GM23338 (cell line): ENCODE data around the gene ROR1. TPM values are rescaled to one million over a fixed set of nuclear protein-coding genes. Genes with fewer than 3 reads are reported as not detected.

Experiments used
- ATAC-seq: fragments of 200-7000 bp; cut with Tn5 transposase; 3 replicates; pipeline ENCODE4 v1.9.1; 2020
- DNase-seq: peaks from one replicate; pipeline ENCODE4 v3.0.0-alpha.2; 2015; ENCODE audit warnings: low spot score
- H2AFZ ChIP-seq: fragments of 200-600 bp; sonication (generic); 2 replicates; pipeline ENCODE4 v1.8.0; 2016; ENCODE audit warnings: antibody characterized with exemption, mild to moderate bottlenecking, moderate library complexity
- H3F3A ChIP-seq: fragments of 200-600 bp; sonication (generic); replicated peaks from 2 replicates; pipeline ENCODE4 v1.8.0; 2017; ENCODE audit warnings: antibody characterized with exemption, mixed run types, low read depth
- H3K27ac ChIP-seq: fragments of 200-600 bp; sonication (generic); 2 replicates; pipeline ENCODE4 v1.6.1; 2016; ENCODE audit warnings: low read depth
- H3K27me3 ChIP-seq: fragments of 200-600 bp; sonication (generic); 2 replicates; pipeline ENCODE4 v1.8.0; 2016; ENCODE audit warnings: mild to moderate bottlenecking, mixed run types, moderate library complexity; ENCODE audit not compliant: insufficient read depth
- H3K36me3 ChIP-seq: fragments of 200-600 bp; sonication (generic); 2 replicates; pipeline ENCODE4 v1.8.0; 2016; ENCODE audit warnings: mild to moderate bottlenecking; ENCODE audit not compliant: insufficient read depth
- H3K4me1 ChIP-seq: fragments of 200-600 bp; sonication (generic); 2 replicates; pipeline ENCODE4 v1.8.0; 2016; ENCODE audit warnings: mild to moderate bottlenecking, moderate library complexity; ENCODE audit not compliant: insufficient read depth
- H3K4me2 ChIP-seq: fragments of 200-600 bp; sonication (generic); 2 replicates; pipeline ENCODE4 v1.7.1; 2017; ENCODE audit warnings: mixed run types
- H3K4me3 ChIP-seq: fragments of 200-600 bp; sonication (generic); 2 replicates; pipeline ENCODE4 v1.6.1; 2016; ENCODE audit warnings: mixed run types
- H3K79me2 ChIP-seq: fragments of 200-600 bp; sonication (generic); replicated peaks from 2 replicates; pipeline ENCODE4 v1.8.0; 2017; ENCODE audit warnings: mild to moderate bottlenecking; ENCODE audit not compliant: insufficient read depth
- H3K9me2 ChIP-seq: fragments of 200-600 bp; sonication (generic); 2 replicates; pipeline ENCODE4 v1.8.0; 2017; ENCODE audit not compliant: insufficient read depth
- H4K20me1 ChIP-seq: fragments of 200-600 bp; sonication (generic); replicated peaks from 2 replicates; pipeline ENCODE4 v1.8.0; 2017; ENCODE audit warnings: mild to moderate bottlenecking; ENCODE audit not compliant: insufficient read depth
- H3K27ac Mint-ChIP-seq: 2 replicates; pipeline ENCODE4 v1.8.0; 2020; ENCODE audit warnings: inconsistent platforms, mild to moderate bottlenecking, moderate library complexity, mixed read lengths
- H3K27me3 Mint-ChIP-seq: 3 replicates; pipeline ENCODE4 v1.8.0; 2022; ENCODE audit warnings: low read depth, mild to moderate bottlenecking, moderate library complexity, mixed read lengths, inconsistent platforms; ENCODE audit not compliant: insufficient read depth, poor library complexity
- H3K36me3 Mint-ChIP-seq: 3 replicates; pipeline ENCODE4 v1.8.0; 2021; ENCODE audit warnings: low read depth, mild to moderate bottlenecking, inconsistent platforms, moderate library complexity, mixed read lengths
- H3K4me1 Mint-ChIP-seq: 3 replicates; pipeline ENCODE4 v1.8.0; 2020; ENCODE audit warnings: mild to moderate bottlenecking, inconsistent platforms, mixed read lengths
- H3K4me3 Mint-ChIP-seq: 3 replicates; pipeline ENCODE4 v1.8.0; 2021; ENCODE audit warnings: moderate library complexity, mild to moderate bottlenecking, inconsistent platforms, mixed read lengths
- H3K9me3 Mint-ChIP-seq: 3 replicates; pipeline ENCODE4 v1.8.0; 2020; ENCODE audit warnings: moderate library complexity, mild to moderate bottlenecking, inconsistent platforms, mixed read lengths
- EZH2 ChIP-seq: fragments of 200-600 bp; sonication (generic); IDR thresholded peaks from one replicate; pipeline ENCODE4 v1.8.0; 2017; ENCODE audit warnings: antibody characterized with exemption, mild to moderate bottlenecking, low read depth; ENCODE audit not compliant: unreplicated experiment
- EZH2phosphoT487 ChIP-seq: fragments of 200-600 bp; sonication (generic); IDR thresholded peaks from one replicate; pipeline ENCODE4 v1.8.1; 2018; ENCODE audit warnings: antibody characterized with exemption; ENCODE audit not compliant: unreplicated experiment
- JUNB ChIP-seq: IDR thresholded peaks from one replicate; pipeline ENCODE4 v1.6.1; 2016; ENCODE audit warnings: antibody characterized with exemption; ENCODE audit not compliant: unreplicated experiment
- NANOG ChIP-seq: IDR thresholded peaks from 2 replicates; pipeline ENCODE4 v1.6.1; 2016; ENCODE audit warnings: antibody characterized with exemption, borderline replicate concordance
- ZNF114 ChIP-seq: fragments of 250-450 bp; sonication (Bioruptor Pico); IDR thresholded peaks from 2 replicates; pipeline ENCODE4 v1.5.0; 2020; ENCODE audit warnings: mild to moderate bottlenecking, moderate library complexity
- ZNF331 ChIP-seq: fragments of 250-450 bp; sonication (Bioruptor Pico); IDR thresholded peaks from 2 replicates; pipeline ENCODE4 v1.5.0; 2020; ENCODE audit warnings: low read depth, mild to moderate bottlenecking, moderate library complexity
- polyA plus RNA-seq: library from polyadenylated mRNA; unstranded; fragments of >200 nt; fragmentation: Nextera tagmentation; extraction: Ambion mirVana; gene quantifications from 2 replicates; pipeline ENCODE4 v1.2.1, GENCODE V29; 2016
- total RNA-seq: library from RNA; depleted of rRNA; stranded (reverse); fragments of >200 nt; shearing (Covaris generic); gene quantifications from 2 replicates; pipeline ENCODE4 v1.2.3, GENCODE V29; 2014
- TF ChIP-seq, protein P1 (sequence below): fragments of 250-450 bp; sonication (Bioruptor Pico); IDR thresholded peaks from 2 replicates; pipeline ENCODE4 v1.5.0; 2020; ENCODE audit warnings: mild to moderate bottlenecking, moderate library complexity

Gene ROR1
- total and polyA plus RNA-seq, 2 experiments from 2014 or later: 59.7 to 96.0 TPM

DNA sequence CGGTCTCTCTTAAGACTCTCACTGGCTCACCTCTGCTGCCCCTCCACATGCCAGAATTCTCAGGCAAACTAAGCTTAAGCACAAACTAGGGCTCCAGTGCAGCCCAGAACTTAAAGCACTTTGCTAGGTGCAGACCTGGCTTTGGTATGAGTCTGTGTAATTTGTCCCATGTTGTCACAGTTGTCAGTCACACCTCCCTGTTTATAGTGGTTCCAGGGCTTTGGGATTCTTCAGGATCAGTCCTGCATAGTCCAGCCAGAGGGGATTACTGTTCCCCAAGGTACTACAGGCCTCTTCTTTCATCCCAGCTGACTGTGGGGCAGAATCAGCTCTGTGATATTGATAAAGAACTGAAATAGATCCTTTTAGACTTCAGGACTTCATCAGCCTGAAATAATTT lies 324.6 kb downstream of the ROR1 start (continued):
- TF ChIP-seq, protein P1, sequence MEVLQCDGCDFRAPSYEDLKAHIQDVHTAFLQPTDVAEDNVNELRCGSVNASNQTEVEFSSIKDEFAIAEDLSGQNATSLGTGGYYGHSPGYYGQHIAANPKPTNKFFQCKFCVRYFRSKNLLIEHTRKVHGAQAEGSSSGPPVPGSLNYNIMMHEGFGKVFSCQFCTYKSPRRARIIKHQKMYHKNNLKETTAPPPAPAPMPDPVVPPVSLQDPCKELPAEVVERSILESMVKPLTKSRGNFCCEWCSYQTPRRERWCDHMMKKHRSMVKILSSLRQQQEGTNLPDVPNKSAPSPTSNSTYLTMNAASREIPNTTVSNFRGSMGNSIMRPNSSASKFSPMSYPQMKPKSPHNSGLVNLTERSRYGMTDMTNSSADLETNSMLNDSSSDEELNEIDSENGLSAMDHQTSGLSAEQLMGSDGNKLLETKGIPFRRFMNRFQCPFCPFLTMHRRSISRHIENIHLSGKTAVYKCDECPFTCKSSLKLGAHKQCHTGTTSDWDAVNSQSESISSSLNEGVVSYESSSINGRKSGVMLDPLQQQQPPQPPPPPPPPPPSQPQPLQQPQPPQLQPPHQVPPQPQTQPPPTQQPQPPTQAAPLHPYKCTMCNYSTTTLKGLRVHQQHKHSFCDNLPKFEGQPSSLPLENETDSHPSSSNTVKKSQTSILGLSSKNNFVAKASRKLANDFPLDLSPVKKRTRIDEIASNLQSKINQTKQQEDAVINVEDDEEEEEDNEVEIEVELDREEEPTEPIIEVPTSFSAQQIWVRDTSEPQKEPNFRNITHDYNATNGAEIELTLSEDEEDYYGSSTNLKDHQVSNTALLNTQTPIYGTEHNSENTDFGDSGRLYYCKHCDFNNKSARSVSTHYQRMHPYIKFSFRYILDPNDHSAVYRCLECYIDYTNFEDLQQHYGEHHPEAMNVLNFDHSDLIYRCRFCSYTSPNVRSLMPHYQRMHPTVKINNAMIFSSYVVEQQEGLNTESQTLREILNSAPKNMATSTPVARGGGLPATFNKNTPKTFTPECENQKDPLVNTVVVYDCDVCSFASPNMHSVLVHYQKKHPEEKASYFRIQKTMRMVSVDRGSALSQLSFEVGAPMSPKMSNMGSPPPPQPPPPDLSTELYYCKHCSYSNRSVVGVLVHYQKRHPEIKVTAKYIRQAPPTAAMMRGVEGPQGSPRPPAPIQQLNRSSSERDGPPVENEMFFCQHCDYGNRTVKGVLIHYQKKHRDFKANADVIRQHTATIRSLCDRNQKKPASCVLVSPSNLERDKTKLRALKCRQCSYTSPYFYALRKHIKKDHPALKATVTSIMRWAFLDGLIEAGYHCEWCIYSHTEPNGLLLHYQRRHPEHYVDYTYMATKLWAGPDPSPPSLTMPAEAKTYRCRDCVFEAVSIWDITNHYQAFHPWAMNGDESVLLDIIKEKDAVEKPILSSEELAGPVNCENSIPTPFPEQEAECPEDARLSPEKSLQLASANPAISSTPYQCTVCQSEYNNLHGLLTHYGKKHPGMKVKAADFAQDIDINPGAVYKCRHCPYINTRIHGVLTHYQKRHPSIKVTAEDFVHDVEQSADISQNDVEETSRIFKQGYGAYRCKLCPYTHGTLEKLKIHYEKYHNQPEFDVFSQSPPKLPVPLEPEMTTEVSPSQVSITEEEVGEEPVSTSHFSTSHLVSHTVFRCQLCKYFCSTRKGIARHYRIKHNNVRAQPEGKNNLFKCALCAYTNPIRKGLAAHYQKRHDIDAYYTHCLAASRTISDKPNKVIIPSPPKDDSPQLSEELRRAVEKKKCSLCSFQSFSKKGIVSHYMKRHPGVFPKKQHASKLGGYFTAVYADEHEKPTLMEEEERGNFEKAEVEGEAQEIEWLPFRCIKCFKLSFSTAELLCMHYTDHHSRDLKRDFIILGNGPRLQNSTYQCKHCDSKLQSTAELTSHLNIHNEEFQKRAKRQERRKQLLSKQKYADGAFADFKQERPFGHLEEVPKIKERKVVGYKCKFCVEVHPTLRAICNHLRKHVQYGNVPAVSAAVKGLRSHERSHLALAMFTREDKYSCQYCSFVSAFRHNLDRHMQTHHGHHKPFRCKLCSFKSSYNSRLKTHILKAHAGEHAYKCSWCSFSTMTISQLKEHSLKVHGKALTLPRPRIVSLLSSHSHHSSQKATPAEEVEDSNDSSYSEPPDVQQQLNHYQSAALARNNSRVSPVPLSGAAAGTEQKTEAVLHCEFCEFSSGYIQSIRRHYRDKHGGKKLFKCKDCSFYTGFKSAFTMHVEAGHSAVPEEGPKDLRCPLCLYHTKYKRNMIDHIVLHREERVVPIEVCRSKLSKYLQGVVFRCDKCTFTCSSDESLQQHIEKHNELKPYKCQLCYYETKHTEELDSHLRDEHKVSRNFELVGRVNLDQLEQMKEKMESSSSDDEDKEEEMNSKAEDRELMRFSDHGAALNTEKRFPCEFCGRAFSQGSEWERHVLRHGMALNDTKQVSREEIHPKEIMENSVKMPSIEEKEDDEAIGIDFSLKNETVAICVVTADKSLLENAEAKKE: no peak

DNA sequence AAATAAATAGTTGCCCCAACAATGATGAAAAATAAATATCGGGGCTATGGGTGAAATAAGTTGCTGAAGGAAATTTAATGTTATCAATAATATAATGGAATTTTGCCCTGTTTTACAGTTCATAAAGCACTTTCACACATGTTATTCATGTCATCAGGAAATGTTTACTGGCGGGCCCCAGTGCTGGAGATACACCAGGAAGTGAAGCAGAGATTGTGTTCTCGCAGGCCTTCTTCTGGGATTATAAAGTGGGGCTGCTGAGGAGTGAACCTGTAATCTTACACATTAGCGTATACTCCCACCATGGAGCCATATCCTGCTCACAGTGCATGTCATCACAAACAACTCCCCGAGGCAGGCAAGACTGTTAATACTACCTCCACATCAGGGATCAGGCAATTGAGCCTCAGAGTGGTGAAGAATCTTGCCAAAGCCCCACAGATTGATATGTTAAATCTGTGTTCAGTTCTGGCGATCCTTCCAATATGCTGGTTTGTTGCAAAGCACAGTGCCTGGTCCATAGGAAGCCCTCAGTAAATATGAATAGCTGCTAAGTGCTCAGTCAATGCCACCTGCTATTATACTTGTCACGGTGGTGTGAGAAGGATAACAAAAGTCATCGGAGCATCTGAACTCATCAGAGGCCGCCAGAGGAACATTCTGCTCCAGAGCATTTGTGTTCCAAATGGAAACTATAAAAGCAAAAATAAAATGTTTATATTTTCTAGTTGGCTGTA lies 325.2 kb downstream of the ROR1 start:
- Mint-ChIP-seq H3K9me3 (no peaks in the 10 kb centered on the region), H3K36me3 (peaks cover 3% of the 10 kb centered on the region; the same call in 1 of the 3 replicates), H3K27me3 (peaks cover 6% of the 10 kb centered on the region), H3K27ac (0 out of 2 replicates have a peak overlapping the region, but pooled peaks have one; percentile 62), H3K4me1 (peaks cover 43% of the 10 kb centered on the region), H3K4me3 (no peak overlapping the region)
- peaks cover 14% of the 10 kb centered on the region for H4K20me1 ChIP-seq
- H3K36me3 ChIP-seq: no peaks in the 10 kb centered on the region
- no peaks in the 10 kb centered on the region for H3K27me3 ChIP-seq
- no peak overlapping the region for H2AFZ ChIP-seq
- no peaks in the 10 kb centered on the region for H3K9me2 ChIP-seq
- no peaks in the 10 kb centered on the region for H3F3A ChIP-seq
- no peaks in the 10 kb centered on the region; the same call in 1 of the 2 replicates for H3K4me1 ChIP-seq
- DNase-seq (no peak), ATAC-seq (no peak)
- no peak overlapping the region for H3K27ac ChIP-seq
- no peak overlapping the region for H3K4me2 ChIP-seq
- no peak overlapping the region for H3K4me3 ChIP-seq
- peaks cover 9% of the 10 kb centered on the region for H3K79me2 ChIP-seq
- TF ChIP-seq, protein P1: no peak
- TF ChIP-seq ZNF114 (CRISPR knock-in tag) (no peak), EZH2phosphoT487 (no peak), JUNB (no peak), EZH2 (no peak), NANOG (no peak), ZNF331 (CRISPR knock-in tag) (no peak)
